HepG2 (cell line): ENCODE data around the gene MCM10. TPM values are rescaled to one million over a fixed set of nuclear protein-coding genes. Genes with fewer than 3 reads are reported as not detected.

Source experiments
- ATF7 ChIP-seq, 2 experiments: fragments of 450-650 bp in 1 of 2; sonication (generic) in 1 of 2; formaldehyde crosslinking in 1 of 2; IDR thresholded peaks; 2 replicates each; pipeline versions ENCODE4 v1.4.0 to v1.6.1; 2016 to 2020; ENCODE audit warnings: antibody characterized with exemption in 1 of 2, mild to moderate bottlenecking in 1 of 2, missing genetic modification reagents in 1 of 2
- ATF7-NPFF ChIP-seq: sonication (generic); formaldehyde crosslinking; IDR thresholded peaks from 2 replicates; pipeline ENCODE4 v1.8.1; 2023; ENCODE audit warnings: mild to moderate bottlenecking, low read depth, missing genetic modification reagents, moderate library complexity
- BCL3 ChIP-seq: sonication (generic); formaldehyde crosslinking; IDR thresholded peaks from 2 replicates; pipeline ENCODE4 v1.5.1; 2020; ENCODE audit warnings: mild to moderate bottlenecking, missing genetic modification reagents, moderate library complexity
- BCL6 ChIP-seq: IDR thresholded peaks from 2 replicates; pipeline ENCODE4 v1.6.1; 2016; ENCODE audit warnings: missing genetic modification reagents, missing compliant biosample characterization
- CREB3 ChIP-seq: sonication (generic); formaldehyde crosslinking; IDR thresholded peaks from 2 replicates; pipeline ENCODE4 v1.5.0; 2020; ENCODE audit warnings: missing genetic modification reagents
- EED ChIP-seq: sonication (generic); formaldehyde crosslinking; IDR thresholded peaks from 2 replicates; pipeline ENCODE4 v1.5.0; 2020; ENCODE audit warnings: mild to moderate bottlenecking, missing genetic modification reagents
- FOXA3 ChIP-seq: IDR thresholded peaks from 2 replicates; pipeline ENCODE4 v1.6.1; 2016; ENCODE audit warnings: missing genetic modification reagents, missing compliant biosample characterization
- HOXA7 ChIP-seq: sonication (generic); formaldehyde crosslinking; IDR thresholded peaks from 2 replicates; pipeline ENCODE4 v1.8.1; 2022; ENCODE audit warnings: mild to moderate bottlenecking, missing genetic modification reagents, moderate library complexity
- POGZ ChIP-seq: sonication (generic); formaldehyde crosslinking; IDR thresholded peaks from 2 replicates; pipeline ENCODE4 v1.4.0; 2020; ENCODE audit warnings: mild to moderate bottlenecking, missing genetic modification reagents
- RAD51 ChIP-seq: fragments of 450-650 bp; IDR thresholded peaks from 2 replicates; pipeline ENCODE4 v1.6.1; 2016; ENCODE audit warnings: borderline replicate concordance
- REL ChIP-seq: sonication (generic); formaldehyde crosslinking; conservative IDR thresholded peaks from 2 replicates; pipeline ENCODE4 v1.8.0; 2022; ENCODE audit warnings: mild to moderate bottlenecking, missing genetic modification reagents, moderate library complexity
- RXRB ChIP-seq: IDR thresholded peaks from 2 replicates; pipeline ENCODE4 v1.6.1; 2016; ENCODE audit warnings: borderline replicate concordance, missing genetic modification reagents, missing compliant biosample characterization
- SAFB2 ChIP-seq: sonication (generic); formaldehyde crosslinking; IDR thresholded peaks from 2 replicates; pipeline ENCODE4 v1.5.1; 2020; ENCODE audit warnings: missing genetic modification reagents, low read depth, mild to moderate bottlenecking, borderline replicate concordance
- SP5 ChIP-seq: IDR thresholded peaks from 2 replicates; pipeline ENCODE4 v1.6.1; 2016; ENCODE audit warnings: low read depth, borderline replicate concordance
- THAP11 ChIP-seq: IDR thresholded peaks from 2 replicates; pipeline ENCODE4 v1.6.1; 2016; ENCODE audit warnings: missing biosample characterization, missing genetic modification reagents
- ZFY ChIP-seq: sonication (generic); formaldehyde crosslinking; IDR thresholded peaks from 2 replicates; pipeline ENCODE4 v1.4.0; 2020; ENCODE audit warnings: missing genetic modification reagents
- ZIK1 ChIP-seq: sonication (generic); formaldehyde crosslinking; IDR thresholded peaks from 2 replicates; pipeline ENCODE4 v1.5.0; 2020; ENCODE audit warnings: mild to moderate bottlenecking, low read depth, missing genetic modification reagents, borderline replicate concordance
- ZNF143 ChIP-seq: sonication (generic); formaldehyde crosslinking; IDR thresholded peaks from 2 replicates; pipeline ENCODE4 v1.4.0; 2020; ENCODE audit warnings: missing genetic modification reagents
- ZNF205 ChIP-seq: IDR thresholded peaks from 2 replicates; pipeline ENCODE4 v1.6.1; 2018; ENCODE audit warnings: missing biosample characterization, missing genetic modification reagents
- ZNF501 ChIP-seq: sonication (generic); formaldehyde crosslinking; IDR thresholded peaks from 2 replicates; pipeline ENCODE4 v1.5.1; 2020; ENCODE audit warnings: mild to moderate bottlenecking, moderate library complexity, missing genetic modification reagents
- ZNF605 ChIP-seq: sonication (generic); formaldehyde crosslinking; IDR thresholded peaks from 2 replicates; pipeline ENCODE4 v1.8.0; 2022; ENCODE audit warnings: mild to moderate bottlenecking, missing genetic modification reagents
- ZNF724P ChIP-seq: sonication (generic); formaldehyde crosslinking; IDR thresholded peaks from 2 replicates; pipeline ENCODE4 v1.8.0; 2022; ENCODE audit warnings: missing genetic modification reagents, borderline replicate concordance
- ZNF792 ChIP-seq: IDR thresholded peaks from 2 replicates; pipeline ENCODE4 v1.6.1; 2016
- polyA plus RNA-seq, 8 experiments: library from polyadenylated mRNA; depleted of rRNA in 3 of 8; stranded (reverse) in 7 of 8; unstranded in 1 of 8; fragments of >200 nt; fragmentation: Illumina TruSeq in 4 of 8; extraction: Trizol in 4 of 8; gene quantifications; 2 replicates each; pipeline versions ENCODE4 v1.2.1 to v1.2.3, GENCODE V29; 2011 to 2016; ENCODE audit warnings: low read depth in 4 of 8, missing spikeins in 1 of 8, mixed read lengths in 1 of 8; ENCODE audit not compliant: insufficient read depth in 1 of 8
- total RNA-seq, 5 experiments: library from RNA; depleted of rRNA; stranded (reverse); fragments of >200 nt; fragmentation: Illumina TruSeq; extraction: Trizol; gene quantifications; 2 replicates each; pipeline ENCODE4 v1.2.3, GENCODE V29; 2016; ENCODE audit warnings: low read depth in 1 of 5
- TF ChIP-seq, protein P1 (sequence below): sonication (generic); formaldehyde crosslinking; IDR thresholded peaks from 2 replicates; pipeline ENCODE4 v1.4.0; 2020; ENCODE audit warnings: missing genetic modification reagents
- TF ChIP-seq, protein P2 (sequence below): sonication (generic); formaldehyde crosslinking; IDR thresholded peaks from 2 replicates; pipeline ENCODE4 v1.5.0; 2020; ENCODE audit warnings: mild to moderate bottlenecking, missing genetic modification reagents

The MCM10 gene
- total and polyA plus RNA-seq, 2 of the 13 experiments (the other 11 are each of a cell fraction or from before 2014, with no cell fraction given) = 2.8 to 31.3 TPM

DNA sequence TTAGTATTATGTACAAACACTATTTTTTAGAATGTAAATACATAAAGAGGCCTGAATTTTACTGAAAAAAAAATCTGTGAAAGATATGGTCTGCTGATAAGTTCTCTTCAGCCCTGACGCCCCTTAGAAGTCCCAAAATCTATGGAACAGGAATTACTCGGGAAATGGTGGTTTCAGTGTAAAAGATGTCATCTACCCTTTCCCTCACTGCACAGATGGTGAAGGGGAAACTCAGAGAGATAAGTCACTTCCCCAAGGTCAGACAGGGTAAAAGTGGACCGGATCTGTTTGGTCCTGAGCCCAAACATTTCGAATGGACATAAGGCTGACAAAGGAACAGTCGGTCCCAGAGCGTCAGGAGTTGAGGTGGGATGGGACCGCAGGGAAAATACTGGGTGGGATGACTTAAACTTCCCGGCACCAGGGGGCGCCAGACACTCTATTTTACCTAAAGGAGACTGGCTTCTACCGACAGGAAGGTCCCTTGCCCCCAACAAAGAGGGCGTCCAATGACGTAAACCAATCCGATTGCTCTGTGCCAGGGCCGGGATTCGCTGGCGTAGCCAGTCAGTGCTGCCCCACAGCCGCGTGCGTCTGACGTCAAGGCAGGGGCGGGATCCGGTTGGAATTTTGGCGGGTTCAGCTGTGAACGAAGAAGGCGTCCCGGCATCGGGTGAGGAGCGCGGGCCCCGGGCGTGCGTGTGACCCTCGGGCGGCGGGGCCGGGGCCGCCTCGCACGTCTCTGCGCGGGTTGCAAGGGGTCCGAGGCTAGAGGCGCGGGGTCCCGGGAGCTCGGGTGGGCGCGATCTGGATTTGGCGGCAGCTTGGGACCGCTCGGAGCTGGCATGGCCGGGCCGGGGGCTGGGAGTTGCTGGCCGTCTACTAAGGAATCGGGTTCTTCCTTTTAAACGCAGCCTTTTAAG, at the start of gene MCM10 (continued):
- TF ChIP-seq ZIK1 = peak; percentile 81; the same call in 1 of the 2 replicates
- TF ChIP-seq ATF7-NPFF (CRISPR knock-in tag) = peak; percentile 88; the same call in 1 of the 2 replicates
- TF ChIP-seq ZFY (CRISPR knock-in tag) = peak; percentile 57; the same call in 1 of the 2 replicates
- TF ChIP-seq FOXA3 (CRISPR knock-in tag) = peak; percentile 71
- TF ChIP-seq ZNF205 = 0 out of 2 replicates have a peak, but pooled peaks have one; percentile 36
- TF ChIP-seq, protein P1, sequence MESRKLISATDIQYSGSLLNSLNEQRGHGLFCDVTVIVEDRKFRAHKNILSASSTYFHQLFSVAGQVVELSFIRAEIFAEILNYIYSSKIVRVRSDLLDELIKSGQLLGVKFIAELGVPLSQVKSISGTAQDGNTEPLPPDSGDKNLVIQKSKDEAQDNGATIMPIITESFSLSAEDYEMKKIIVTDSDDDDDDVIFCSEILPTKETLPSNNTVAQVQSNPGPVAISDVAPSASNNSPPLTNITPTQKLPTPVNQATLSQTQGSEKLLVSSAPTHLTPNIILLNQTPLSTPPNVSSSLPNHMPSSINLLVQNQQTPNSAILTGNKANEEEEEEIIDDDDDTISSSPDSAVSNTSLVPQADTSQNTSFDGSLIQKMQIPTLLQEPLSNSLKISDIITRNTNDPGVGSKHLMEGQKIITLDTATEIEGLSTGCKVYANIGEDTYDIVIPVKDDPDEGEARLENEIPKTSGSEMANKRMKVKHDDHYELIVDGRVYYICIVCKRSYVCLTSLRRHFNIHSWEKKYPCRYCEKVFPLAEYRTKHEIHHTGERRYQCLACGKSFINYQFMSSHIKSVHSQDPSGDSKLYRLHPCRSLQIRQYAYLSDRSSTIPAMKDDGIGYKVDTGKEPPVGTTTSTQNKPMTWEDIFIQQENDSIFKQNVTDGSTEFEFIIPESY (CRISPR knock-in tag) = peak; percentile 54
- peak; percentile 87 for TF ChIP-seq THAP11 (CRISPR knock-in tag)
- TF ChIP-seq RXRB (CRISPR knock-in tag) = peak; percentile 69
- peak; percentile 40; the same call in 1 of the 2 replicates for TF ChIP-seq ZNF792 (CRISPR knock-in tag)
- TF ChIP-seq POGZ (CRISPR knock-in tag) = peak; percentile 76
- TF ChIP-seq SP5 (CRISPR knock-in tag) = no peak
- peak; percentile 57; the same call in 1 of the 2 replicates for TF ChIP-seq ZNF605 (CRISPR knock-in tag)
- TF ChIP-seq EED = no peak
- peak; percentile 63; the same call in 1 of the 2 replicates for TF ChIP-seq ATF7 (IDR thresholded peaks at IDR 0.05)
- TF ChIP-seq ATF7 (CRISPR knock-in tag; IDR thresholded peaks at IDR 0.05) = no peak
- no peak for TF ChIP-seq SAFB2
- TF ChIP-seq ZNF724P (CRISPR knock-in tag) = no peak
- TF ChIP-seq REL (CRISPR knock-in tag) = 0 out of 2 replicates have a peak, but pooled peaks have one; percentile 26
- peak; percentile 29; the same call in 1 of the 2 replicates for TF ChIP-seq ZNF143
- peak; percentile 91 for TF ChIP-seq ZNF501 (CRISPR knock-in tag)
- no peak for TF ChIP-seq BCL6 (CRISPR knock-in tag)
- peak; percentile 44; the same call in 1 of the 2 replicates for TF ChIP-seq BCL3 (CRISPR knock-in tag)
- no peak for TF ChIP-seq HOXA7
- peak; percentile 38; the same call in 1 of the 2 replicates for TF ChIP-seq CREB3
- TF ChIP-seq, protein P2, sequence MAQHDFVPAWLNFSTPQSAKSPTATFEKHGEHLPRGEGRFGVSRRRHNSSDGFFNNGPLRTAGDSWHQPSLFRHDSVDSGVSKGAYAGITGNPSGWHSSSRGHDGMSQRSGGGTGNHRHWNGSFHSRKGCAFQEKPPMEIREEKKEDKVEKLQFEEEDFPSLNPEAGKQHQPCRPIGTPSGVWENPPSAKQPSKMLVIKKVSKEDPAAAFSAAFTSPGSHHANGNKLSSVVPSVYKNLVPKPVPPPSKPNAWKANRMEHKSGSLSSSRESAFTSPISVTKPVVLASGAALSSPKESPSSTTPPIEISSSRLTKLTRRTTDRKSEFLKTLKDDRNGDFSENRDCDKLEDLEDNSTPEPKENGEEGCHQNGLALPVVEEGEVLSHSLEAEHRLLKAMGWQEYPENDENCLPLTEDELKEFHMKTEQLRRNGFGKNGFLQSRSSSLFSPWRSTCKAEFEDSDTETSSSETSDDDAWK (CRISPR knock-in tag) = no peak
- TF ChIP-seq RAD51 = no peak
